KMS-11 (cell line): ENCODE results near the gene LRR1.

Experiments
- H2AFZ ChIP-seq: fragments of 200-600 bp; sonication (generic); 2 replicates; pipeline ENCODE4 v1.6.1; 2016; ENCODE audit warnings: antibody characterized with exemption, mixed run types, low read depth
- H3K27ac ChIP-seq: fragments of 200-600 bp; sonication (generic); 2 replicates; pipeline ENCODE4 v1.6.1; 2016; ENCODE audit warnings: mild to moderate bottlenecking, mixed run types
- H3K27me3 ChIP-seq: fragments of 200-600 bp; sonication (generic); 2 replicates; pipeline ENCODE4 v1.6.1; 2017; ENCODE audit warnings: mild to moderate bottlenecking, low read depth, mixed run types, moderate library complexity; ENCODE audit not compliant: insufficient read depth
- H3K36me3 ChIP-seq: fragments of 200-600 bp; sonication (generic); 2 replicates; pipeline ENCODE4 v1.6.1; 2017; ENCODE audit warnings: mild to moderate bottlenecking, mixed run types; ENCODE audit not compliant: insufficient read depth
- H3K4me1 ChIP-seq: fragments of 200-600 bp; sonication (generic); 2 replicates; pipeline ENCODE4 v1.6.1; 2016; ENCODE audit warnings: mild to moderate bottlenecking, low read depth, mixed run types; ENCODE audit not compliant: poor library complexity, severe bottlenecking
- H3K4me2 ChIP-seq: fragments of 200-600 bp; sonication (generic); 2 replicates; pipeline ENCODE4 v1.7.0; 2016; ENCODE audit warnings: mild to moderate bottlenecking, mixed run types
- H3K4me3 ChIP-seq: fragments of 200-600 bp; sonication (generic); IDR thresholded peaks from 2 replicates; pipeline ENCODE4 v1.6.1; 2017; ENCODE audit warnings: low read depth, low read length, mixed read lengths; ENCODE audit not compliant: insufficient read depth
- H3K79me2 ChIP-seq: fragments of 200-600 bp; sonication (generic); 2 replicates; pipeline ENCODE4 v1.6.1; 2016; ENCODE audit warnings: low read depth, mixed run types; ENCODE audit not compliant: insufficient read depth
- H3K9ac ChIP-seq: fragments of 200-600 bp; sonication (generic); 2 replicates; pipeline ENCODE4 v1.6.1; 2016; ENCODE audit warnings: mild to moderate bottlenecking, mixed run types
- H4K20me1 ChIP-seq: fragments of 200-600 bp; sonication (generic); 2 replicates; pipeline ENCODE4 v1.6.1; 2016; ENCODE audit warnings: mild to moderate bottlenecking, mixed run types; ENCODE audit not compliant: insufficient read depth
- TF ChIP-seq, protein P1 (sequence below): fragments of 200-600 bp; sonication (generic); conservative IDR thresholded peaks from 2 replicates; pipeline ENCODE4 v1.6.1; 2017; ENCODE audit warnings: low read depth, mild to moderate bottlenecking, antibody characterized with exemption, low read length, moderate library complexity, mixed read lengths

LRR1 gene, protein sequence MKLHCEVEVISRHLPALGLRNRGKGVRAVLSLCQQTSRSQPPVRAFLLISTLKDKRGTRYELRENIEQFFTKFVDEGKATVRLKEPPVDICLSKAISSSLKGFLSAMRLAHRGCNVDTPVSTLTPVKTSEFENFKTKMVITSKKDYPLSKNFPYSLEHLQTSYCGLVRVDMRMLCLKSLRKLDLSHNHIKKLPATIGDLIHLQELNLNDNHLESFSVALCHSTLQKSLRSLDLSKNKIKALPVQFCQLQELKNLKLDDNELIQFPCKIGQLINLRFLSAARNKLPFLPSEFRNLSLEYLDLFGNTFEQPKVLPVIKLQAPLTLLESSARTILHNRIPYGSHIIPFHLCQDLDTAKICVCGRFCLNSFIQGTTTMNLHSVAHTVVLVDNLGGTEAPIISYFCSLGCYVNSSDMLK

DNA sequence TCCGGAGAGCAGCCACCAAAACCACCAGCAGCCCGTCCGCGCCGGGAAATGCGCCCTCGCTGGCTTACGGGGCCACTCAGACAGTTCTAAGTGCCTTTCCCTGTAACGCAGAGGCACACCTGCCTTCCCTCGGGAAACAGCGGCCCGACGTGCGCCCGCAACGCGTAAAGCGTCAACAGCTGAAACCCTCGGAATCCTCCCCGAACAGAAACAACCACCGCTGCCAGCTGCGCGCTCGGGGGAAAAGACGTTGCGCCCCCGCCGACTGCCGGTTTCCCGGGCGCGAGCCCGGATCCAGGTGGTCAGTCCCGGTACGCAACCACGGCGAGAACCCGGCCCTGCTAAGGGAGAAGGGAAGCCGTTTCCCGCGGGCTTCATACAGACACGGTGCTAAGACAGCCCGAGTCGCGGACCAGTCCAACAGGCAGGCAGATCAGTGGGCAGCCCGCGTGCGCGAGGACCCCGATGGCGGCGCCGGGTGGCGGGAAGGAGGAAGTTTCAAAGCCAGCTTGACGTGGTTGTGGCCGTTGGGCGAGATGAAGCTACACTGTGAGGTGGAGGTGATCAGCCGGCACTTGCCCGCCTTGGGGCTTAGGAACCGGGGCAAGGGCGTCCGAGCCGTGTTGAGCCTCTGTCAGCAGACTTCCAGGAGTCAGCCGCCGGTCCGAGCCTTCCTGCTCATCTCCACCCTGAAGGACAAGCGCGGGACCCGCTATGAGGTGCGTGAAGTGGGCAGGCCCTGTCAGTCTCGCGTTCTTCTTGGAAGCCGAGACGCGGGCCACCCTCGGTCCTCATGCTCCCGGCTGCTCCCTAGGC is at the start of gene LRR1:
Gene LRR1, plus strand, starts transcription at position 456 of the 816 bp plus-strand sequence. Its CDS starts 81 bp downstream, at position 537.
- Histone ChIP-seq H2AFZ (peak within 1 kb of the TSS; percentile 52), H3K4me1 (peaks cover 18% of the 10 kb centered on the region), H3K36me3 (no peaks in the 10 kb centered on the region), H3K9ac (peak within 1 kb of the TSS; percentile 96), H4K20me1 (no peaks in the 10 kb centered on the region), H3K27me3 (no peaks in the 10 kb centered on the region), H3K4me2 (peak within 1 kb of the TSS; percentile 60), H3K79me2 (peaks cover 47% of the 10 kb centered on the region), H3K27ac (peak within 1 kb of the TSS; percentile 94), H3K4me3 (no peak within 1 kb of the TSS)
- TF ChIP-seq, protein P1, sequence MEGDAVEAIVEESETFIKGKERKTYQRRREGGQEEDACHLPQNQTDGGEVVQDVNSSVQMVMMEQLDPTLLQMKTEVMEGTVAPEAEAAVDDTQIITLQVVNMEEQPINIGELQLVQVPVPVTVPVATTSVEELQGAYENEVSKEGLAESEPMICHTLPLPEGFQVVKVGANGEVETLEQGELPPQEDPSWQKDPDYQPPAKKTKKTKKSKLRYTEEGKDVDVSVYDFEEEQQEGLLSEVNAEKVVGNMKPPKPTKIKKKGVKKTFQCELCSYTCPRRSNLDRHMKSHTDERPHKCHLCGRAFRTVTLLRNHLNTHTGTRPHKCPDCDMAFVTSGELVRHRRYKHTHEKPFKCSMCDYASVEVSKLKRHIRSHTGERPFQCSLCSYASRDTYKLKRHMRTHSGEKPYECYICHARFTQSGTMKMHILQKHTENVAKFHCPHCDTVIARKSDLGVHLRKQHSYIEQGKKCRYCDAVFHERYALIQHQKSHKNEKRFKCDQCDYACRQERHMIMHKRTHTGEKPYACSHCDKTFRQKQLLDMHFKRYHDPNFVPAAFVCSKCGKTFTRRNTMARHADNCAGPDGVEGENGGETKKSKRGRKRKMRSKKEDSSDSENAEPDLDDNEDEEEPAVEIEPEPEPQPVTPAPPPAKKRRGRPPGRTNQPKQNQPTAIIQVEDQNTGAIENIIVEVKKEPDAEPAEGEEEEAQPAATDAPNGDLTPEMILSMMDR = no peak

- H3K27ac ChIP-seq = no peak overlapping the region
- no peak overlapping the region for H3K4me3 ChIP-seq
- H3K9ac ChIP-seq = no peak overlapping the region
- H3K27me3 ChIP-seq = no peaks in the 10 kb centered on the region
- no peaks in the 10 kb centered on the region for H3K79me2 ChIP-seq
- no peaks in the 10 kb centered on the region for H4K20me1 ChIP-seq
- TF ChIP-seq, protein P1 = no peak
- H2AFZ ChIP-seq = no peak overlapping the region
- no peaks in the 10 kb centered on the region for H3K4me1 ChIP-seq
- H3K4me2 ChIP-seq = no peak overlapping the region
- no peaks in the 10 kb centered on the region for H3K36me3 ChIP-seq
These were observed 49.3 kb upstream of the LRR1 start for GRCh38 chr14:49549446-49549845.

GRCh38 chr14:49549881-49550280 is 48.9 kb upstream of the LRR1 start:
- TF ChIP-seq, protein P1 = no peak
- Histone ChIP-seq H3K27ac (no peak overlapping the region), H2AFZ (no peak overlapping the region), H3K9ac (no peak overlapping the region), H3K36me3 (no peaks in the 10 kb centered on the region), H3K4me1 (no peaks in the 10 kb centered on the region), H3K79me2 (no peaks in the 10 kb centered on the region), H4K20me1 (no peaks in the 10 kb centered on the region), H3K4me3 (no peak overlapping the region), H3K27me3 (no peaks in the 10 kb centered on the region), H3K4me2 (no peak overlapping the region)

- Histone ChIP-seq H3K27me3 (no peaks in the 10 kb centered on the region), H4K20me1 (no peaks in the 10 kb centered on the region), H3K4me2 (no peak overlapping the region), H3K9ac (no peak overlapping the region), H3K79me2 (no peaks in the 10 kb centered on the region), H3K4me1 (no peaks in the 10 kb centered on the region), H3K36me3 (no peaks in the 10 kb centered on the region), H3K4me3 (no peak overlapping the region), H3K27ac (no peak overlapping the region), H2AFZ (no peak overlapping the region)
- TF ChIP-seq, protein P1 = no peak
These were observed 48.2 kb upstream of the LRR1 start for GRCh38 chr14:49550286-49551184.
